HPDE6-E6E7 (cell line): Measurements from ENCODE around the gene CLRN3.

ENCODE experiments used
- DNase-seq: peaks from one replicate; pipeline ENCODE4 v3.0.0; 2011; ENCODE audit warnings: missing footprints; ENCODE audit errors: extremely low spot score

CLRN3 gene, protein sequence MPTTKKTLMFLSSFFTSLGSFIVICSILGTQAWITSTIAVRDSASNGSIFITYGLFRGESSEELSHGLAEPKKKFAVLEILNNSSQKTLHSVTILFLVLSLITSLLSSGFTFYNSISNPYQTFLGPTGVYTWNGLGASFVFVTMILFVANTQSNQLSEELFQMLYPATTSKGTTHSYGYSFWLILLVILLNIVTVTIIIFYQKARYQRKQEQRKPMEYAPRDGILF

DNA sequence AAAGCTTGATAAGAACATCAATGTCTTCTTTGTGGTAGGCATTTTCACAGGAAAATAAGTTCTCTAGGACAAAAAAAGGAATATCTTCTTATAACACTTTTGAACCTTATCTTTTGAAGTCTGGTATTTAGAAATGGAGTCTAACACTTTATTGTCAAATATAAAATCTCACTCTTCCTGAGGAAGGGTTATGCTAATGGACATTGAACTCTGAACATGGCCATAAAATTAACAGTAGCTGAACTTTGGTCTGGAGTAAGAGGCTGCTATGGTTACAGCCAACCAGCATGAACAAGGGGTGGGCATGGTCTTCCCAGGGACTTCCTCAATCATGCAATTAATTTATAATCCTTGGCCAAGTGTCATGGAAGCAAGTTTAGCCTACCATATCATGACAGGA, at the start of gene CLRN3:
CLRN3 (minus strand) TSS at position 199 of the 400 bp plus-strand sequence; CDS start at position 42, 157 bp downstream.
- DNase-seq, result no peak

GRCh38 chr10:127940866-127941640, 48.3 kb upstream of the CLRN3 start:
- no peak for DNase-seq

DNA sequence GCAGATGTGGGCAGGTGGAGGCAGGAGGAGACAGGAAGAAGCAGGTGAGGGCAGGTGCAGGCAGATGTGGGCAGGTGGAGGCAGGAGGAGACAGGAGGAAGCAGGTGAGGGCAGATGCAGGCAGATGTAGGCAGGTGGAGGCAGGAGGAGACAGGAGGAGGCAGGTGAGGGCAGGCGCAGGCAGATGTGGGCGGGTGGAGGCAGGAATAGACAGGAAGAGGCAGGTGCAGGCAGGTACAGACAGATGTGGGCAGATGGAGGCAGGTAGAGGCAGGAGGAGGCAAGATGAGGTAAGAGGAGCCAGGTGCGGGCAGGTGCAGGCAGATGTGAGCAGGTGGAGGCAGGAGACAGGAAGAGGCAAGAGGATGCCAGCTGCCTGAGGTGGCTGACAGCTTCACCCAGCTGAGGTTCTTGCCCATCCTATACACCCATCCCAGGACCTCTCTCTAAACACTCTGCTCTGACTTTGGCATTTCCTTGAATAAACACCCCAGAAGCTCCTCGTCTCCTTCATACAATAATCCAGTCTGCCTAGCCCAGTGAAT, 47.1 kb upstream of the CLRN3 start:
- no peak for DNase-seq

- DNase-seq, result no peak
Measured at GRCh38 chr10:127937915-127938463, 45.2 kb upstream of the CLRN3 start.

GRCh38 chr10:127937069-127937468, 44.3 kb upstream of the CLRN3 start:
- no peak for DNase-seq

DNA sequence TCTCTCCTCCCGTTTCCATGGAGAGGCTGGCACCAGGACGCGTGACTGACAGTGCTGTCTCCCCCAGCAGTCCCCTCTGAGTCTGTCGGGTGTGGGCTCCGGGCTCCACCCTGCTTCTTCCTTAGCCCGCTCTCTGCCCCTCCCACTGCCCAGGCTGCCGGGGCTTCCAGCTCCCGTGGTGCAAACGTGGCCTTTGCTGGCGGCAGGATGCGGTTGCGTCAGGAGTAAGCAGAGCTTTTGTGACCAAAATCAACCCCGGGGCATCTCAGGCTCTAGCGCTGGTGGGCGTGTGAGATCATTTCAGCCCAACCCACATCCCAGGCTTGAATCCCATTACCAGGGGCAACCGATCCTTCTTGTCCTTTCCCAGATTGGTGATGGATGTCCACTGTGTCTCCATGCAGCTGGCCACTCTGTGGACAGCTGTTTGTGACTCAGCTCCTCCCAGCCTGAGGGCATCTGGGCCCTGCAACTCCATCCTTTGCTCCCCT, 42.4 kb upstream of the CLRN3 start:
- no peak for DNase-seq

GRCh38 chr10:127934383-127934782, 41.6 kb upstream of the CLRN3 start:
- DNase-seq, result no peak

- DNase-seq, result no peak
Measured at GRCh38 chr10:127933271-127933670, 40.5 kb upstream of the CLRN3 start.

GRCh38 chr10:127932521-127933270, 40.0 kb upstream of the CLRN3 start:
- no peak for DNase-seq

DNA sequence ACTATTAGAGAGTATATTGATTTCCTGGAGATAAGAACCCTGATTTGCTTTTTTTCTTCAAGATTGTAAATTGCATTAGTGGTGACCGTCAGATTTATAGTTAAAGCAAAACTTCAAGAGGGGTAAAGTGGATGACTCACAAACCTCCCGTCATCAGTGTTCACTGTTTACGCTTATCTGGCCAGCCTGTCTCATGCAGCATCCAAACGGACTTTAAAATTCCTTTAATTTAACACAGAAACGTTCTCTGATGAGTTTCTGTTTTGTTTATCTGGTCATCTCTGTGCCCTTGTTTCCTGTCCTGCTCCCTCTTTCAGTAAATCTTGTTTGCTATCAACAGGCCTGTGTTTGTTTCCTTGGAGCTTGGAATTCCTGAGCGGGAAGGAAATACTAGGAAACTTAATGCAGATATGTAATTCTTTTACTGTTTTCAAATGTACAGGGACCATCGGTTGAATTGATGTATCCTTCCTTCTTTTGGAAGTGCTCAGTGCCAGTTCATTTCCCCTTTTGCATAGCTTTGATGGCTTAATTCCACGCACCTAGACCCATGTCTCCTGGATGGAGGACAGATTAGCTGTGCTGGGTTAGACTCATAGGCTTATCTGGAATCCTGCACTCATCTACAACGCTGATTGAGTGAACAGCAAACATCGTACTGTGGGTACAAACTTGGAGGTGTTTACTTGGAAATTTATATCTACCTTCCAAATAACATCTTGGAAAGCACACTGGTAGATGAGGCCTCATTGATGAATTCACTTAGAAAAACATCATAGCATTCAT, 35.5 kb upstream of the CLRN3 start:
- DNase-seq, result no peak

DNA sequence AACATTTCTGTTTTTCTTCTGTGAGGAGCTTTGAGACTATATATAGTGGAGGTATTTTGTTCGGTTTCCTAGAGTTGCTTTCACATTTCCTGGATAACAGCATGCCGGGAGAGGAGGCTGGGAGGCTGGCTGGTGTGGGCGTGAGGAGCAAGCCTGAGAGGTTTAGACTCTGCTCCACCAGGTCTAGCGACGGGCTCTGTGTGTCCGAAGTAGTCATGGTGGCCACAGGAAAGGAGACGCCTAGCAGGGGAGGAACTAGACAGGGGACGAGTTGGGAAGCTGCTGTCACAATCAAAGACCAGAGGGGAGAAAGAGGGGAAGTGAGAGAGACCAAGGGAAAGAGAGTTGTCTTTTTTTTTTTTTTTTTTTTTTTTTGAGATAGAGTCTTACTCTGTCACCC, 33.7 kb upstream of the CLRN3 start:
- no peak for DNase-seq

DNA sequence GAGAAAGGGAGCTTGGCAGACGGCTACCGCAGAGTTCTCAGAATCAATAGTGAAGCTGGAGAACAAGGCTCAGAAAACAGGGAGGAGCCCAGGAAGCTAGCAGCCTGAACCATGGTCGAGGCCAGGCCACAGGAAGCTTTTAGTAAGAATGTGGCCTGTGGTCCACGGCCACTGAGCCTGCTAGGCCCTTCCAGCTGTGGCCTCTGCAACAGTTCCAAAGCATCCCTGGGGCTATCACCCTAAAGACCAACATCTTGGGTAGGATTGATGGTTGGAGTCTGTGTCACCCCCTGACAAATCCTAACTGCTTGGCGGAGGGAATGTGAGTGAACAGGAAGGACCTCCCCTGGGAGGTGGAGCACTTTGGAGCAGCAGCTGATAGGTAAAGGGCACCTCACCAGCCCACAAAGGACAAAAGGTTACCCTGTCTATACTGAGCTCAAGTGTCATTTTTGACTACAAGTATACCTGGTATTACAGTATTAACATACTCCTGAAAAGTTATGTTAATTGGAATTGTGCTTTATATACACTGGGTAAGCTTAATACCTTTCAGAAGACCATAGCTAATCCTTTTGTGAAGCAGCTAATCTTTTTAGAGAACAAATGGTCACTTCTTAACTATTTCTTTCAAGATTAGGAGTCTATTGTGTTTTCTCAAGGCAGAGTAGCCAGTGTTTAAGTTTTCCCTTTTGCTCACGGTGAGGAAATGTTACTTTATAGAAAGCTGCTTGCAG, 32.9 kb upstream of the CLRN3 start:
- DNase-seq, result no peak

DNA sequence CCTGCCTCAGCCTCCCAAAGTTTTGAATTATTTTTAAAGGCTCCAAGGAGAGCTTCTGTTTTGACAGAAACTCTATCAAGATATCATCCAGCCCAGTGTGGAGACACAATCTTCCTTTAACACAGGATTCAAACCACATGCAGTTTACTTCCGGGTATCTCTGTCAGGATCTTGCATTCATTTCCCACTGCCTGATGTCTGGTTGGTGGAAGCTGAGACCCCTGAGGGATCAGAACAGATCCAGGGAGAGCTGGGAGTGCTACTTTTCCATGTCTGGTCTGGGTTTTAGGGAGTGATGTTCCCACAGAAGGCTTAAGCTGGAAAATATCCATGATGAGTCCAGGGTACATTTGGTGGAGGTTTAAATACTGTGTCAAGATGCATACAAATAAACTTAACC, 30.9 kb upstream of the CLRN3 start:
- no peak for DNase-seq

GRCh38 chr10:127922675-127923366, 30.1 kb upstream of the CLRN3 start:
- peak; percentile 71 for DNase-seq

GRCh38 chr10:127922206-127922605, 29.5 kb upstream of the CLRN3 start:
- no peak for DNase-seq

- DNase-seq, result no peak
Measured at GRCh38 chr10:127921753-127922145, 29.0 kb upstream of the CLRN3 start.

DNA sequence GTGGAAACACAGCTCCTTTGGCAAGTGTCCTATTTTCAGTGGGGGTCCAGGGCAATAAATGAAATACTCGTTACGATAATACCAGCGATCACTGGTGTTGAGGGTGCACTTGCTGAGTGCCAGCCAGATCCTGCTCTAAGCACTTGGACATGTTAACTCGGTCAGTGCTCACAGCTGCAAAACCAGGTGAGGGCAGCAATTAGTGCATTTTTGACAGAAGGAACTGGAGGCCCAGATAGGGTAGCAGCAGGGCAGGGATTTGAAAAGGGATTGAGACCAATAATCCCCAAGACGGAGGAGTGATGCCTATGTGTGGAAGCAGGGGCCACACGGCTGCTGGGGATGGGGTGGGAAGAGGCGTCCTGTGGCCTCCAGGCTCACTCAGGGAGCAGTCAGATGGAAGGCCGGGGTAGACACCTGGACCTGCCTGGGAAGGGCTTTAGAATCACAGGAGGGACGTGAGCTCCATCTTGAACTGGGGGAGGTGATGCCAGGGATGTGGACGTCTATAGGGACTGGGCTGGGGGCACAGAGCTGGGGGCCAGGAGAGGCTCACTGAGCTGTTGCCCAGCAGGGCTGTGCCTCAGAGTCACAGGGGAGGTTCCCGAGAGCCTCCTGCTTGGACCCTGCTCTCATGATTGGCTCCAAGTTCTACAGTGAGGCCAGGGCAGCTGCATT, 28.5 kb upstream of the CLRN3 start:
- DNase-seq, result no peak

DNA sequence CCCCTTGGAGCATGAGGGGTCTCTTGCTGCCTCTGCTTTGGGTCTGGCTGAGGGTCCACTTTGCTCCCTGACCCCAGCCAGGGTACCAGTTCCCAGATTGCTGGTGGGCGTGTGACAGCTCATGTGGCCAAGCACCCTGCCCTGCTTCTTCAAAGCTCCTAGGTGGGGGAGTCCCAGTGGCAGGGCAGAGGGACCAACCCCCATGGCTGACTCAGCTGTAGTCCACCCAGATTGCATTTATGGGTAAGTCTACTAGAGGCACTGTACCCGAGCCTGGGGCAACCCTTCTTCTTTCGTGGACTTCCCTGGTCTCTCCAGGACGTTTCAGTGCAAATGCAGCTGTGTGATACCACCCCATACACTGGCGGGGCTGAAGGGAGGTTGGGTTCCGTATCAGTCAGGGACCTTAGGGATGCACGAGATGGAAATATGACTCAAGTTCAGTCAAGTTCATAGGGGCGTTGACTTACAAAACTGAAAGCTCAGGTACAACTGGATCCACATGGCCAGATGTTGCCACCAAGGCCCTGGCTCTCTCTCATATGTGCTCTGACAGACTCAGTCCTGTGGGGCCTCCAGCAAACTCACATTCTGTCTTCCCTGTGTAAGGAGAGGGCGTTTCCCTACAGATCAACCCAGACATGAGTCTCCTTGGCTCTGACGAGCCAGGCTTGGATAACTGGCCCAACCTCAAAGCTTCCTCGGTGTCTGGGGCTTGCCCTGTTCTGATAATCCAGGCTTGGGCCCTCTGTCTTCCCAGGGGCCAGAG, 27.7 kb upstream of the CLRN3 start:
- DNase-seq, result no peak
